ENCODE results near the gene SRL. TPM values are rescaled to one million over a fixed set of nuclear protein-coding genes. Genes with fewer than 3 reads are reported as not detected.

Gene SRL
- total and polyA plus RNA-seq, 4 experiments from 2014 or later = not detected

DNA sequence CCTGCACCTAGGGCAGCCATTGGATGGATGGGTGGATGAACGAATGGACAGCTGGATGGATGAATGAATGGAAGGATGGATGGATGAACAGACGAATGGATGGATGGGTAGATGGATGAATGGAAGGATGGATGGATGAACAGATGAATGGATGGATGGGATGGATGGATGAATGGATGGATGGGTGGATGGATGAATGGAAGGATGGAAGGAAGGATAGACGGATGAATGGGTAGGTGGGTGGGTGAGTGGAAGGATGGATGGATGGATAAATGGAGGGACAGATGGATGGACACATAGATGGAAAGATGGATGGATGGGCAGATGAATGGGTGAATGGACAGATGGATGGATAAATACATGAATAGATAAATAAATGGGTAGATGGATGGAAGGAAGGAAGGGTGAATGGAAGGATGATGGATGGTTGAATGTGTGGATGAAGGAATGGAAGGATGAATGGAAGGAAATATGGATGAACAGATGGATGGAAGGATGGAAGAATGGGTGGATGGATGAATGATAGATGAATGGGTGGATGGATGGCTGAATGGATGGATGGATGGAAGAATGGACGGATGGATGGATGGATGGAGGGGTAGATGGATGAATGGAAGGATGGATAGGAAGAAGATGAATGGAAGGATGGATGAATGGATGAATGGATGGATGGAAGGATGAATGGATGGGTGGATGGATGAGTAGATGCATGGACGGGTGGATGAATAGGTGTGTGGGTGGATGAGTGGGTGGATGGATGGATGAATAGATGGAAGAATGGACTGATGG, 15.4 kb downstream of the SRL start:
- Histone ChIP-seq H3K4me3 (ENCODE audit: low read length in 2 of 2) (no peak overlapping the region), H3K36me3 (ENCODE audit: insufficient read depth, low read length) (no peaks in the 10 kb centered on the region), H3K27me3 (ENCODE audit: insufficient read depth, low read length) (no peaks in the 10 kb centered on the region), H3K27ac (ENCODE audit: low read depth, low read length) (no peak overlapping the region), H3K9me3 (ENCODE audit: control insufficient read depth in 1 of 2, low read length in 2 of 2) (no peaks in the 10 kb centered on the region), H3K4me1 (ENCODE audit: insufficient read depth, low read length) (no peaks in the 10 kb centered on the region)
- no peak overlapping the region for H3K27ac Mint-ChIP-seq
- ChIA-PET POLR2A (ENCODE audit: partially characterized antibody) (no interaction called here), CTCF (ENCODE audit: partially characterized antibody) (no interaction called here)
- no peaks in the 10 kb centered on the region for H3K27me3 Mint-ChIP-seq
- no peaks in the 10 kb centered on the region for H3K4me1 Mint-ChIP-seq
- intact Hi-C loops (cut with micrococcal nuclease) = no loop called here
- H3K4me3 Mint-ChIP-seq = no peak overlapping the region
- H3K9me3 Mint-ChIP-seq = no peaks in the 10 kb centered on the region
- no peak for DNase-seq
- no peaks in the 10 kb centered on the region for H3K36me3 Mint-ChIP-seq

DNA sequence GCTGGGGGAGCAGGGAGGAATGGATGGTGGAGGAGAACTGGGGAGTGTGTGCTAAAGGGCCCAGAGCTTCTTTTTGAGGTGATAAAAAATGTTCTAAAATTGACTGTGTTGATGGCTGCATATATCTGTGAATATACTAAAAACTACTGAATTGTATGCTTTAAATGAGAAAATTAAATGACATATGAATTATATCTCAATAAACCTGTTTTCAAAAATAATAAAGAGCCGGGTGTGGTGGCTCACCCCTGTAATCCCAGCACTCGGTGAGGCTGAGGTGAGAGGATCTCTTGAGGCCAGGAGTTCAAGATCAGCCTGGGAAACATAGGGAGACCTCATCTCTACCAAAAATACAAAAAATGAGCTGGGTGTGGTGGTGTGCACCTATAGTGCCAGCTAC, 16.8 kb downstream of the SRL start:
- Mint-ChIP-seq H3K27me3 (no peaks in the 10 kb centered on the region), H3K4me3 (no peak overlapping the region), H3K4me1 (no peaks in the 10 kb centered on the region), H3K36me3 (no peaks in the 10 kb centered on the region), H3K9me3 (no peaks in the 10 kb centered on the region), H3K27ac (no peak overlapping the region)
- no peaks in the 10 kb centered on the region for H3K27me3 ChIP-seq (ENCODE audit: insufficient read depth, low read length)
- no peaks in the 10 kb centered on the region for H3K4me1 ChIP-seq (ENCODE audit: insufficient read depth, low read length)
- H3K27ac ChIP-seq (ENCODE audit: low read depth, low read length) = no peak overlapping the region
- ChIA-PET CTCF (ENCODE audit: partially characterized antibody) (no interaction called here), POLR2A (ENCODE audit: partially characterized antibody) (no interaction called here)
- intact Hi-C loops (cut with micrococcal nuclease) = no loop called here
- no peak for DNase-seq
- no peaks in the 10 kb centered on the region for H3K36me3 ChIP-seq (ENCODE audit: insufficient read depth, low read length)
- no peak overlapping the region for H3K4me3 ChIP-seq (ENCODE audit: low read length in 2 of 2)
- no peaks in the 10 kb centered on the region for H3K9me3 ChIP-seq (ENCODE audit: control insufficient read depth in 1 of 2, low read length in 2 of 2)

DNA sequence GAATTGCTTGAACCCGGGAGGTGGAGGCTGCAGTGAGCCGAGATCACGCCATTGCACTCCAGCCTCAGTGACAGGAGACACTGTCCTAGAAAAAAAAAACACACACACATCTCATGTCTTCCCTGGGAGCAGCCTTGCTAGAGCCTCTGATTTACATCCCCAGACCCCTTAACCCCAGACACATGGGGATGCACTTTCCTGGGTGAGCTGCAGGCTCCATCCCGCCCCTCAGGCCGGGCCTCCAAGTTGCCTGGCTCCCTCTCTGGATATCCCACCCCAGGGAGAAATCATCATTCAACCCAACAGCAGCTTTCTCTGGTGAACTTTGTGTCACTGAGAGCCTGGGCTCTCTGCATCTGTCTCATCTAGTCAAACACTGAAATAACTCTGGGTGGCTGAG, 21.5 kb downstream of the SRL start:
- H3K4me1 ChIP-seq (ENCODE audit: insufficient read depth, low read length) = no peaks in the 10 kb centered on the region
- H3K27ac ChIP-seq (ENCODE audit: low read depth, low read length) = no peak overlapping the region
- Mint-ChIP-seq H3K9me3 (no peaks in the 10 kb centered on the region), H3K27me3 (no peaks in the 10 kb centered on the region), H3K4me1 (no peaks in the 10 kb centered on the region), H3K36me3 (no peaks in the 10 kb centered on the region), H3K4me3 (no peak overlapping the region), H3K27ac (no peak overlapping the region)
- no peak for DNase-seq
- intact Hi-C loops (cut with micrococcal nuclease) = no loop called here
- H3K4me3 ChIP-seq (ENCODE audit: low read length in 2 of 2) = no peak overlapping the region
- ChIA-PET POLR2A (ENCODE audit: partially characterized antibody) (no interaction called here), CTCF (ENCODE audit: partially characterized antibody) (no interaction called here)
- no peaks in the 10 kb centered on the region for H3K27me3 ChIP-seq (ENCODE audit: insufficient read depth, low read length)
- no peaks in the 10 kb centered on the region for H3K9me3 ChIP-seq (ENCODE audit: control insufficient read depth in 1 of 2, low read length in 2 of 2)
- no peaks in the 10 kb centered on the region for H3K36me3 ChIP-seq (ENCODE audit: insufficient read depth, low read length)

DNA sequence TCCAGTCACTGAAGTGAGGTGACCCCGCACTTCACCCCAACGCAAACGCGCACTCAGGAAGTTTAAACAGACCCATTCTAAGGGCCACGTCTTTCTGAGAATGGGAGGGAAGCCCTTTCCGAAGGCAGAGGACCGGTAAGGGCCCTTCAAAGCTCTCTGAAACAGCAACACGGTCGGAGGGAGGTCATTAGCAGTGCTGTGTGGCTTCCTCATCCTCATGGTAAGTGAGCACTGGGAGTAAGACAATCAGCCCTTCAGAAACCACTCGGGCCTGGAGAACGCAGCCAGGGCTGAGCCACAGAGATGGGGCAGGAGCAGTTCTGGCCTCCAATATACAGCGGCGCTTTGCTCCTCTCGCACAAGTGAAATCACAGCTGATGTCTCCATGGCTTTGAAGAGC, 23.7 kb downstream of the SRL start:
- Mint-ChIP-seq H3K27ac (no peak overlapping the region), H3K27me3 (peaks cover 0 to 3% of the 10 kb centered on the region in 2 donors), H3K36me3 (no peaks in the 10 kb centered on the region), H3K4me3 (no peak overlapping the region), H3K4me1 (no peaks in the 10 kb centered on the region), H3K9me3 (no peaks in the 10 kb centered on the region)
- no peaks in the 10 kb centered on the region for H3K27me3 ChIP-seq (ENCODE audit: insufficient read depth, low read length)
- no peak overlapping the region for H3K27ac ChIP-seq (ENCODE audit: low read depth, low read length)
- no peaks in the 10 kb centered on the region for H3K9me3 ChIP-seq (ENCODE audit: control insufficient read depth in 1 of 2, low read length in 2 of 2)
- no peaks in the 10 kb centered on the region for H3K4me1 ChIP-seq (ENCODE audit: insufficient read depth, low read length)
- no peaks in the 10 kb centered on the region for H3K36me3 ChIP-seq (ENCODE audit: insufficient read depth, low read length)
- POLR2A ChIA-PET (ENCODE audit: partially characterized antibody) = no interaction called here
- no peak for DNase-seq
- intact Hi-C loops (cut with micrococcal nuclease) = no loop called here
- H3K4me3 ChIP-seq (ENCODE audit: low read length in 2 of 2) = no peak overlapping the region
- CTCF ChIA-PET (ENCODE audit: partially characterized antibody) = no interaction called here

DNA sequence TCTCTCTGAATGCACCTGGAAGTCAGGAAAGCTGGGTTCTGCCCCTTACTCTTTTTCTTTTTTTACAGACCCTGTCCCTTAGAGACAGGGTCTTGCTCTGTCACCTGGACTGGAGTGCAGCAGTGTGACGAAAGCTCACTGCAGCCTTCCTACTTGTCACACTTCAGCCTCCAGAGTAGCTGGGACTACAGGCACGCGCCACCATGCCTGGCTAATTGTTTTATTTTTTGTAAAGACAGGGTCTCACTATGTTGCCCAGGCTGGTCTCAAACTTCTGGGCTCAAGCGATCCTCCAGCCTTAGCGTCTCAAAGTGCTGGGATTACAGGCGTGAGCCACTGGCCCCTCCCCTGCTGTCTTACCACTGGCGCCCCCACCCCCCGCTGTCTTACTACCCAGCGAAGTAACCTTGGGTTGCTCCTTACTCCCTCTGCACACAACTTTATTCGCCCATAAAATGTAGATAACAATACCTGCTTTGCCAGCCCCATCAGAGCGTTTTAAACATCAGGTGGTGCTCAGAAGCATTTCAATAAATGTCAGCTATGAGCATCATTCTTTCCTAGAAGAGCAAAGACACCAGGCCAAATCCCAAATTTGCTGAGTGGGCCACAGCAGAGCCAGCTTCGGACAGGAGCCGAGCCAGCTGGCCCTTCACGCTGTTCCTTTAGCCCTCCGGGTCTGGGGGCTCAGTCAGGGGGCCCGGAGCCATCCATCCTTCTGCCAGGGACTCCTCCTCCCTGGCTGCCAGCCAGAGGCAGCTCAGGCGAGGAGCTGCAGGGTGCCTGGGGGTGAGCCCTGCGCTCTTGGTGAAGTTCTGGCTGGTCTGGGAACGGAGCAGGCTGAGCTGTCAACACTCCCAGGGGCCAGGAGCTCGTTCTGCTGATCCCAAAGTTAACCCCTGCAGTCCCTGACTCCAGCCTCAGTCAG, 24.4 kb downstream of the SRL start:
- ChIA-PET POLR2A (ENCODE audit: partially characterized antibody) (no interaction called here), CTCF (ENCODE audit: partially characterized antibody) (no interaction called here)
- Mint-ChIP-seq H3K4me3 (no peak overlapping the region), H3K27ac (no peak overlapping the region), H3K36me3 (no peaks in the 10 kb centered on the region), H3K4me1 (no peaks in the 10 kb centered on the region), H3K9me3 (no peaks in the 10 kb centered on the region), H3K27me3 (peaks cover 0 to 5% of the 10 kb centered on the region in 2 donors)
- H3K27ac ChIP-seq (ENCODE audit: low read depth, low read length) = no peak overlapping the region
- no peaks in the 10 kb centered on the region for H3K27me3 ChIP-seq (ENCODE audit: insufficient read depth, low read length)
- intact Hi-C loops (cut with micrococcal nuclease) = no loop called here
- H3K36me3 ChIP-seq (ENCODE audit: insufficient read depth, low read length) = no peaks in the 10 kb centered on the region
- no peak overlapping the region for H3K4me3 ChIP-seq (ENCODE audit: low read length in 2 of 2)
- H3K4me1 ChIP-seq (ENCODE audit: insufficient read depth, low read length) = no peaks in the 10 kb centered on the region
- DNase-seq = no peak
- H3K9me3 ChIP-seq (ENCODE audit: control insufficient read depth in 1 of 2, low read length in 2 of 2) = no peaks in the 10 kb centered on the region

DNA sequence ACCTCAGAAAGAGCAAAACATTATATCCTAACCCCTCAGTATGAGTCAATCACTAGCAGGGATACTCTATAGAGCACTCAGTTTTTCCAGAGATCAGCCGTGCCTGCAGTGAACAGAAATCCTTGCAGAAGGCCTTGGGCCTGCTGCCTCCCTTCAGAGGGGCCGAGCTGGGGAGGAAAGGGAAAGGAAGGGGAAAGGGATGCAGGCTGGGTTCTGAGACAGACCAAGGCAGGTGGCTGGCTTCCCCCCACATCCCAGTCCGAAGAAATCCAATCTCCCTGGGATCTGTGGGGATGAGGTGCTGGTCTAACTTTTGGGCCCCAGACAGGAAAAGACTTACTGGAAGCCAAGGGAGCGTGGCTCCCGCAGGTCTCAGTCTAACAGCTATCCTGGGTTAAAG, 25.3 kb downstream of the SRL start:
- Mint-ChIP-seq H3K27ac (no peak overlapping the region), H3K4me1 (no peaks in the 10 kb centered on the region), H3K4me3 (no peak overlapping the region), H3K9me3 (no peaks in the 10 kb centered on the region), H3K36me3 (no peaks in the 10 kb centered on the region), H3K27me3 (peaks cover 0 to 5% of the 10 kb centered on the region in 2 donors)
- Histone ChIP-seq H3K36me3 (ENCODE audit: insufficient read depth, low read length) (no peaks in the 10 kb centered on the region), H3K4me3 (ENCODE audit: low read length in 2 of 2) (no peak overlapping the region), H3K27ac (ENCODE audit: low read depth, low read length) (no peak overlapping the region), H3K9me3 (ENCODE audit: control insufficient read depth in 1 of 2, low read length in 2 of 2) (no peaks in the 10 kb centered on the region), H3K4me1 (ENCODE audit: insufficient read depth, low read length) (no peaks in the 10 kb centered on the region), H3K27me3 (ENCODE audit: insufficient read depth, low read length) (no peaks in the 10 kb centered on the region)
- ChIA-PET POLR2A (ENCODE audit: partially characterized antibody) (no interaction called here), CTCF (ENCODE audit: partially characterized antibody) (no interaction called here)
- no peak for DNase-seq
- intact Hi-C loops (cut with micrococcal nuclease) = no loop called here

DNA sequence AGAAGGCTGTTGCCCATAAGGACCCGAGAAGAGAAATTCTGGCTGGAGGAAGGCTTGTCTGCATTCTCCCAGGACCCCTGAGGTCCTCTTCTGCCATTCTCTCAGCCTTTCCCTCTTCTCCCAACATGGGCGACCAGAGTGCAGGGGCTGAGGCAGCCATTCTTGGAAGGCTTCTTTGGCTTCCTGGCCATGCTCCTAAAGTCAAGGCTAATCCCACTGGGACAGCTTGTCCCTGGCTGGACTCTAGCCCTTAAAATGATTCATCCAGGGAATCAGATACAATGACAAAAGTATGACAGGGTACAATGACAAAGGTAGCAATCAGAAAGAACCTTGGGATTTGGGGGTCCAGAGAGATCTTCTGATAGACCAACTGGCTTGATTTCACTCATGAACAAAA, 26.8 kb downstream of the SRL start:
- no peak overlapping the region for H3K27ac ChIP-seq (ENCODE audit: low read depth, low read length)
- no peak overlapping the region for H3K4me3 Mint-ChIP-seq
- no peaks in the 10 kb centered on the region for H3K36me3 Mint-ChIP-seq
- no peak overlapping the region for H3K27ac Mint-ChIP-seq
- POLR2A ChIA-PET (ENCODE audit: partially characterized antibody) = no interaction called here
- no peak overlapping the region for H3K4me3 ChIP-seq (ENCODE audit: low read length in 2 of 2)
- CTCF ChIA-PET (ENCODE audit: partially characterized antibody) = interaction anchor here (0.7 kb wide), 1 partner anchor 120 kb away, joined by 3 read pairs; no protein-coding TSS in a partner anchor
- H3K27me3 Mint-ChIP-seq = peaks cover 0 to 5% of the 10 kb centered on the region in 2 donors
- no peaks in the 10 kb centered on the region for H3K27me3 ChIP-seq (ENCODE audit: insufficient read depth, low read length)
- no peaks in the 10 kb centered on the region for H3K9me3 Mint-ChIP-seq
- DNase-seq = no peak
- no peaks in the 10 kb centered on the region for H3K36me3 ChIP-seq (ENCODE audit: insufficient read depth, low read length)
- H3K9me3 ChIP-seq (ENCODE audit: control insufficient read depth in 1 of 2, low read length in 2 of 2) = no peaks in the 10 kb centered on the region
- H3K4me1 Mint-ChIP-seq = no peaks in the 10 kb centered on the region
- no peaks in the 10 kb centered on the region for H3K4me1 ChIP-seq (ENCODE audit: insufficient read depth, low read length)
- intact Hi-C loops (cut with micrococcal nuclease) = no loop called here

All from CD4-positive, alpha-beta memory T cell (primary cell).